Left kidney (tissue), 2 donors: ENCODE measurements around the gene GCHFR. TPM values are rescaled to one million over a fixed set of nuclear protein-coding genes. Genes with fewer than 3 reads are reported as not detected.

Experiments
- DNase-seq: peaks from one replicate; pipeline ENCODE4 v3.0.0-alpha.2; 2013
- polyA plus RNA-seq: library from polyadenylated mRNA; unstranded; fragments of 120-200 nt; gene quantifications from one replicate; pipeline ENCODE4 v1.2.1, GENCODE V29; 2013; ENCODE audit not compliant: insufficient read length

GCHFR gene
- polyA plus RNA-seq, 1 donor, result 33.2 TPM

- DNase-seq, result no peak
Measured at GRCh38 chr15:40808861-40809450, 45.1 kb downstream of the GCHFR start.

- no peak for DNase-seq
Measured at GRCh38 chr15:40812721-40813425, 49.0 kb downstream of the GCHFR start.

GRCh38 chr15:40815042-40815698 is 51.3 kb downstream of the GCHFR start:
- DNase-seq, result peak; percentile 35

Other genes with a start within 250 kb of the GCHFR start
- 31.8 TPM for gene CCDC32, start 199.0 kb upstream of the GCHFR start, polyA plus RNA-seq
- gene RPUSD2, start 194.8 kb upstream of the GCHFR start, polyA plus RNA-seq, result 9.2 TPM
- gene KNL1, start 169.8 kb upstream of the GCHFR start, polyA plus RNA-seq, result 32.4 TPM
- 16.9 TPM for gene RAD51, start 68.9 kb upstream of the GCHFR start, polyA plus RNA-seq
- 43.1 TPM for gene RMDN3, start 8.8 kb upstream of the GCHFR start, polyA plus RNA-seq
- 3.3 TPM for gene C15orf62, start 5.9 kb downstream of the GCHFR start, polyA plus RNA-seq
- 25.5 TPM for gene ZFYVE19, start 43.0 kb downstream of the GCHFR start, polyA plus RNA-seq
- 41.1 TPM for gene DNAJC17, start 43.4 kb downstream of the GCHFR start, polyA plus RNA-seq
- 0.62 TPM for gene PPP1R14D, start 64.6 kb downstream of the GCHFR start, polyA plus RNA-seq
- gene SPINT1, start 80.0 kb downstream of the GCHFR start, polyA plus RNA-seq, result 66.7 TPM
- gene RHOV, start 110.2 kb downstream of the GCHFR start, polyA plus RNA-seq, result 1.7 TPM
- gene VPS18, start 130.4 kb downstream of the GCHFR start, polyA plus RNA-seq, result 16.5 TPM
- 5.1 TPM for gene DLL4, start 165.3 kb downstream of the GCHFR start, polyA plus RNA-seq
- gene CHAC1, start 189.4 kb downstream of the GCHFR start, polyA plus RNA-seq, result 2.4 TPM